ENCODE data around the gene ZC3H7B.
"Not testable (repeated sequence)": the region's sequence is repeated elsewhere in the genome, so short reads cannot be mapped to it uniquely, and the experiment has no call there.

The ZC3H7B gene

GRCh38 chr22:41394012-41394356 is 92.7 kb downstream of the ZC3H7B start:
- DNase-seq = no peak

- no peak for DNase-seq
Observed at GRCh38 chr22:41395531-41396240, 94.4 kb downstream of the ZC3H7B start.

GRCh38 chr22:41397143-41397811 is 96.0 kb downstream of the ZC3H7B start:
- DNase-seq = no peak

GRCh38 chr22:41398921-41399320 is 97.6 kb downstream of the ZC3H7B start:
- no peak for DNase-seq

GRCh38 chr22:41401781-41402648 is 100.7 kb downstream of the ZC3H7B start:
- peak; percentile 80 for DNase-seq

- DNase-seq = not testable (repeated sequence)
Observed at GRCh38 chr22:41402851-41403250, 101.5 kb downstream of the ZC3H7B start.

- DNase-seq = peak; percentile 86
Observed at GRCh38 chr22:41403532-41404318, 102.4 kb downstream of the ZC3H7B start.

GRCh38 chr22:41405588-41405987 is 104.3 kb downstream of the ZC3H7B start:
- DNase-seq = no peak

GRCh38 chr22:41406410-41406809 is 105.1 kb downstream of the ZC3H7B start:
- DNase-seq = no peak

GRCh38 chr22:41407433-41407832 is 106.1 kb downstream of the ZC3H7B start:
- DNase-seq = no peak

- DNase-seq = no peak
Observed at GRCh38 chr22:41408665-41409064, 107.3 kb downstream of the ZC3H7B start.

Data from NCI-H1694 treated with DMSO at 0.1 percent for 48 hours (cell line).